Nephron (organoid): ENCODE results near the gene LRCOL1.

Source experiments
- H3K27ac Mint-ChIP-seq, 3 experiments: 2 replicates each; pipeline ENCODE4 v1.8.0; 2020; ENCODE audit warnings: mixed read lengths in 3 of 3, mild to moderate bottlenecking in 2 of 3, moderate library complexity in 1 of 3
- H3K27me3 Mint-ChIP-seq: 2 replicates; pipeline ENCODE4 v1.8.0; 2021; ENCODE audit warnings: low read depth, mild to moderate bottlenecking, moderate library complexity, mixed read lengths
- H3K36me3 Mint-ChIP-seq: 2 replicates; pipeline ENCODE4 v1.8.0; 2020; ENCODE audit warnings: low read depth, mixed read lengths
- H3K4me1 Mint-ChIP-seq: 2 replicates; pipeline ENCODE4 v1.8.0; 2020; ENCODE audit warnings: mixed read lengths
- H3K4me3 Mint-ChIP-seq, 3 experiments: 2 replicates each; pipeline ENCODE4 v1.8.0; 2020; ENCODE audit warnings: mild to moderate bottlenecking in 3 of 3, mixed read lengths in 3 of 3, moderate library complexity in 2 of 3
- H3K9me3 Mint-ChIP-seq: 2 replicates; pipeline ENCODE4 v1.8.0; 2020; ENCODE audit warnings: mixed read lengths
- CTCF ChIP-seq, 3 experiments: fragments of 200-600 bp; sonication (generic); IDR thresholded peaks; one replicate each; pipeline ENCODE4 v1.5.0; 2021; ENCODE audit warnings: antibody characterized with exemption in 3 of 3; ENCODE audit not compliant: unreplicated experiment in 3 of 3

Gene LRCOL1

GRCh38 chr12:132606466-132606865, 3.9 kb downstream of the LRCOL1 start:
- Mint-ChIP-seq H3K27ac (peak overlapping the region in 2 of 3 experiments; percentile 2 to 33), H3K9me3 (no peaks in the 10 kb centered on the region), H3K27me3 (peaks cover 39% of the 10 kb centered on the region), H3K4me1 (peaks cover 42% of the 10 kb centered on the region), H3K36me3 (no peaks in the 10 kb centered on the region), H3K4me3 (peak overlapping the region in 2 of 3 experiments; percentile 58 to 59)
- TF ChIP-seq CTCF (IDR thresholded peaks at IDR 0.05; ENCODE audit: unreplicated experiment in 3 of 3): no peak

GRCh38 chr12:132605892-132606291, 4.5 kb downstream of the LRCOL1 start:
- H3K9me3 Mint-ChIP-seq: no peaks in the 10 kb centered on the region

GRCh38 chr12:132604668-132605441, 5.5 kb downstream of the LRCOL1 start:
- peak overlapping the region; percentile 37 to 55 (median 40) for H3K27ac Mint-ChIP-seq
- no peak for TF ChIP-seq CTCF (IDR thresholded peaks at IDR 0.05; ENCODE audit: unreplicated experiment in 3 of 3)
- H3K27me3 Mint-ChIP-seq: peaks cover 33% of the 10 kb centered on the region
- H3K4me1 Mint-ChIP-seq: peaks cover 43% of the 10 kb centered on the region
- no peaks in the 10 kb centered on the region for H3K36me3 Mint-ChIP-seq
- peak overlapping the region in 2 of 3 experiments; percentile 49 to 61 for H3K4me3 Mint-ChIP-seq
- H3K9me3 Mint-ChIP-seq: no peaks in the 10 kb centered on the region

More at GRCh38 chr12:132605892-132606291, 4.5 kb downstream of the LRCOL1 start:
- peak overlapping the region in 1 of 3 experiments; percentile 33 for H3K27ac Mint-ChIP-seq
- TF ChIP-seq CTCF (IDR thresholded peaks at IDR 0.05; ENCODE audit: unreplicated experiment in 3 of 3): no peak
- no peak overlapping the region for H3K4me3 Mint-ChIP-seq
- no peaks in the 10 kb centered on the region for H3K36me3 Mint-ChIP-seq
- H3K27me3 Mint-ChIP-seq: peaks cover 39% of the 10 kb centered on the region
- H3K4me1 Mint-ChIP-seq: peaks cover 42% of the 10 kb centered on the region

GRCh38 chr12:132604151-132604618, 6.2 kb downstream of the LRCOL1 start:
- H3K4me1 Mint-ChIP-seq: peaks cover 43% of the 10 kb centered on the region
- peak overlapping the region; percentile 37 to 49 (median 40) for H3K27ac Mint-ChIP-seq
- H3K9me3 Mint-ChIP-seq: no peaks in the 10 kb centered on the region
- TF ChIP-seq CTCF (IDR thresholded peaks at IDR 0.05; ENCODE audit: unreplicated experiment in 3 of 3): no peak
- peaks cover 33% of the 10 kb centered on the region for H3K27me3 Mint-ChIP-seq
- H3K36me3 Mint-ChIP-seq: no peaks in the 10 kb centered on the region
- peak overlapping the region in 2 of 3 experiments; percentile 19 to 53 for H3K4me3 Mint-ChIP-seq

- Mint-ChIP-seq H3K36me3 (no peaks in the 10 kb centered on the region), H3K27me3 (peaks cover 31% of the 10 kb centered on the region), H3K27ac (peak overlapping the region; percentile 92 to 98 (median 97)), H3K9me3 (no peaks in the 10 kb centered on the region), H3K4me3 (peak overlapping the region; percentile 73 to 84 (median 78)), H3K4me1 (peaks cover 46% of the 10 kb centered on the region)
- no peak for TF ChIP-seq CTCF (IDR thresholded peaks at IDR 0.05; ENCODE audit: unreplicated experiment in 3 of 3)
These were observed 6.9 kb downstream of the LRCOL1 start for GRCh38 chr12:132603240-132604150.
